GM12892 (cell line): ENCODE results near the gene SGPL1.

Experiments
- DNase-seq: peaks from one replicate; pipeline ENCODE4 v3.0.0; 2011; ENCODE audit not compliant: insufficient read length
- FAIRE-seq: peaks from 2 replicates; lab custom pipeline; 2011; peaks lifted over from hg19 to GRCh38; lab: Jason Lieb, UNC
- POLR2A ChIP-seq: IDR thresholded peaks from 2 replicates; pipeline ENCODE4 v1.6.1; 2011; ENCODE audit warnings: low read depth, low read length, control low read depth
- POLR2AphosphoS5 ChIP-seq: IDR thresholded peaks from 2 replicates; pipeline ENCODE4 v1.6.1; 2011; ENCODE audit warnings: low read depth, low read length, control low read depth
- TAF1 ChIP-seq: IDR thresholded peaks from 2 replicates; pipeline ENCODE4 v1.6.1; 2011; ENCODE audit warnings: low read depth, mild to moderate bottlenecking, control low read depth, low read length, borderline replicate concordance

SGPL1 gene

DNA sequence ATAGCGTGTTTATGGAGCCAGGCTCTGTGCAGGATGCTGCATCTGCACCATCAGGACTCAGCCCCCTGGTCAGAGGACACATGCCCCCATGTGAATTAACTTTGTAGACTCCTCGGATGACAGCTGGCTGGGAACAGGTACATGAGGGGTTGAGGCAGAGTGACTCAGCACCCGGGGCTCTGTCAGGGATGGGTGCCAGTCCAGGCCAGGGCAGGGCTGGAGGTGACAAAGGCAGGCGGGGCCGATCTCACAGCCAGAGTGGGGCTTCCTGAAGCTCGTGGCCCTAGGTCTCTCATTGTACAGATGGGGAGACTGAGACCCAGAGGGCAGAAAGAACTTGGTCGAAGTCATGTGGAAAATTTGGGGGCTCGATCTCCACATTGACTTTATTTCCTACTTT is 107.9 kb downstream of the SGPL1 start:
- no peak for FAIRE-seq
- TF ChIP-seq POLR2A (no peak), TAF1 (no peak), POLR2AphosphoS5 (no peak)
- no peak for DNase-seq

DNA sequence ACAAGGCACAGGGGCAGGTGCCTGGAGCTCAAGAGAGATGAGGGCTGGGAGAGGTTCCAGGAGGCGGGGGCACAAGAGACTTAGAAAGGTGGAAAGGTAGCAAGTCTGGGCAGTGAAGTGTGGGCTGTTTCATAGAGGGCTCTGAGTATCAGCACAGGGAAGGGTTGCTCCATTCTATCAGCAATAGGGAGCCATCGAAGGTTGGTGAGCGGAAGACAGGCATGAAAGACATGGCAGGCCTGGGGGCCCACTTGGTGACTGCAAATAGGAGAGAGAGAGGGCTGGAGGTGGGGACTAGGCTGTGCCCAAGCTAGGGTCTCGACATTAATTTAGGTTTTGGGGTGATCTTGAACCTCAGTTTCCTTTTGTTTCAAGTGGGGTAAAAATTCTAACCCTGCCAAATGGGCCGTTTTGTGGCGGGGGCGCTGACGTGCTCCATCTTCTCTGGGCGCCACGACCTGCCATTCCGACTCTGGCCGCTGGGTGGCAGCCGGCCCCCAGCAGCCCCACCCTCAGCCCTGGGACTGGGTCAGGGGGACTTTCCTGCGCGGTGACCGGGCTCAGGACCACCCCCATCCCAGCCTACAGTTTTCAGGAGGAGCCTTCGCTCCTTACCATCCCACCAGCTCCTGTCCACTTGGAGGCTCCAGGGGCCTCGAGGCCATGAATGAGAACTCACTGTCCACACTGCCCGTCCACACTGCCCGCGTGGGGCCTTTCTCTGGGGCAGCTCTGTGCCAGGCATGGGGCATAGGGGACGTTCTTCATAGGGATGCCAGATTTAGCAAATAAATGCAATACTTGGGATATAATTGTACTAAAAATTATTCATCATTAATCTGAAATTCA is 109.9 kb downstream of the SGPL1 start:
- DNase-seq (peak; percentile 73), FAIRE-seq (peak; percentile 46)
- TF ChIP-seq POLR2AphosphoS5 (no peak), POLR2A (no peak), TAF1 (no peak)

DNA sequence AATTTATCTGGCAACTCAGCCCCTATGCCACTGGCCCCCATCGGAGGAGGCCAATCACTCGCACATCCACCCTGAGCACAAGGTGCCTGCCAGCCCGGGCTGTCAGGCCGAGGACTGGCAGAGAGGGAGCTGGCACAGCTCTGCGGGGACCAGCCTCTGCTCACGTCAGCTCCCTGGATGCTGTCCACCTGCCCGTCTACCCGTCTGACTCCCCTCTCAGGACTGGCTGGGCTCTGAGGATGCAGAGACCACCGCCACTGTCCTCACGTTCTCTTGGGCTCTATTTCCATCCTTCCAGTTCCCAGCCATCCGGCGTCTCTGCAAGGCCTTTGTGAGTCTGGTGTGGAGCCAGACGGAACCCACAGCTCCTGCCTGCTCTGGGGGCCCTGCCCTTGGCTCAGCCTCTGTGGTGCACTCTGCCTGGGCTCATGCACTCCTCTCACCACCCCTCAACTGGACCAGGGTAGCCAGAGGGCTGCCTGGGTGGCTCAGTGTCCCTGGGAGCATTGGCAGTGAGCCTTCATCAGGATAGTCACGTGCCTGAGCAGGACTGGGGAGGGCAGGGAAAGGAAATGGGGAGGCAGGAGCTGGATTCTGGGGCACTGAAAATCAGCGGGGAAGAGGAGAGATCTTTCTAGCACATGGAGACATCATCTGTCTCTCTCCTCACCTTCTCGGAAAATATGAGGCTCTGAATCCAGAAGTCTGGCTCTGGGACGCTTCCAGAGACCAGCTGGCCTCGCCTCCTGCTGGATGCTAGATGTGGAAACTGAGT is 110.7 kb downstream of the SGPL1 start:
- no peak for TF ChIP-seq TAF1
- no peak for FAIRE-seq
- DNase-seq = no peak

GRCh38 chr10:70927189-70927943 is 111.6 kb downstream of the SGPL1 start:
- DNase-seq = no peak
- no peak for FAIRE-seq
- TF ChIP-seq TAF1 = no peak
- TF ChIP-seq POLR2AphosphoS5 = no peak
- TF ChIP-seq POLR2A = no peak

DNA sequence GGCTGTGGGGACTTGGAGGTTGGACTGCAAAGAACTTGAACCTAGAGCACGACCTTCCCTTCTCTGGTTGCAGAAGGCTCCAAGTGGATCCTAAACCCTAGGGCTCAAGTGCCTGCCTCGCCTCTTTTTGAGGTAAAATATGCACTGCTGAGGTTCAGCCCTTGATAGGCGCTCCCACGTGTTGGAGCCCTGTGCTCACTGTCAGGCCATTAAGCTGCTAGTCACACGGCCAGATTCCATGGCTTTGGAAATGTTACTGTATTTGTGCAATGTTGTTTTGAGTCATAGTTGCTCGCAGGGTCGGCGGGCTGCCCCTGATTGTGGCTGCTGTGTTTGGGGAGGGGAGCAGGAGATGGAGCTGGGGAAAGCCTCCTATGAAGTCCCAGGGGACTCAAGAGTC is 112.4 kb downstream of the SGPL1 start:
- TF ChIP-seq TAF1 (no peak), POLR2AphosphoS5 (no peak), POLR2A (no peak)
- FAIRE-seq (no peak), DNase-seq (no peak)

DNA sequence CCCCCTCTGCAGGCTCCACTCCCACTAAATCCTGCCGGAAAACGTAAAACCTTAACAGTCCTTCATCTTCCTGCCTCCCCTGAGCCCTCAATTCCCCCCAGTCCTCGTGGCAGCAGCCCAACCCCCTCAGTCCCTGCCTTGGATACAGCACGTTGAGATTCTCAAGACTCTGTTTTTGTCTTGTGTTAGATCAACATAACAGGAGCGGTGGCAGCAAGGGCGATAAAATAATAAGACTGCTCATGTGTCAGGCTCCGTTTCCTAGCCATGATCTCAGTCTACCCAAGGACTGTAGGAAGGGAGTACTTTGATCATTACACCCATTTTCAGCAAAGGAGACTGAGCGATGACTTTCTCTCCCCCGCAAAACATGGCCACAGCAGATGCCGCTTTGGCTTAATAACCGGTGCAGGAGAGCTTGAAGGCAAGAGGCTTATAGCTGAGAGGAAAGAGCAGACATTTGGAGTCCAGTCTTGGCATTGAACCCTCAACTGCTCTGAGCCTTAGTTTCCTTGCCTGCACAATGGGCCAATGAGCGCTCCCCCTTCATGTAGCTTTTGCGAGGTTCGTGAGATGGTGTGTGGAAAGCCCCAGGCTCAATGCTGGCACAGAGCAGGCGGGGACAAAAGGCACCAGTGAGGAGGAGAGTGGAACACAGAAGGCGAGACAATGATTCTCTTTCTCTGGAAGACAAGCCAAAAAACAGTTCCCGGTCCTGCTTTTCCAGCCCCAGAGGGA is 114.7 kb downstream of the SGPL1 start:
- no peak for DNase-seq
- TF ChIP-seq TAF1 = no peak
- TF ChIP-seq POLR2A = no peak
- no peak for TF ChIP-seq POLR2AphosphoS5
- no peak for FAIRE-seq
